Uterus (tissue), 4 donors: ENCODE data around the gene CCDC91. TPM values are rescaled to one million over a fixed set of nuclear protein-coding genes. Genes with fewer than 3 reads are reported as not detected.

ENCODE experiments used
- DNase-seq, 2 donors: peaks; one replicate each; pipeline ENCODE4 v3.0.0-alpha.2; 2019 to 2020
- H3K27ac ChIP-seq, 2 donors: fragments of 200-600 bp; sonication (generic); 1 replicate in 1 of 2; 2 replicates in 1 of 2; pipeline ENCODE4 v1.5.1; 2016 to 2018
- H3K27me3 ChIP-seq, 2 donors: fragments of 200-600 bp; sonication (generic); one replicate each; pipeline ENCODE4 v1.5.1; 2018 to 2019; ENCODE audit warnings: control low read depth in 1 of 2
- H3K36me3 ChIP-seq, 2 donors: fragments of 200-600 bp; sonication (generic); one replicate each; pipeline ENCODE4 v1.5.1; 2019; ENCODE audit warnings: control low read depth in 1 of 2
- H3K4me1 ChIP-seq, 2 donors: fragments of 200-600 bp; sonication (generic); one replicate each; pipeline ENCODE4 v1.5.1; 2018 to 2019; ENCODE audit warnings: control low read depth in 1 of 2
- H3K4me3 ChIP-seq, 2 donors: fragments of 200-600 bp; sonication (generic); 1 replicate in 1 of 2; 2 replicates in 1 of 2; pipeline ENCODE4 v1.5.1; 2018 to 2019; ENCODE audit warnings: mild to moderate bottlenecking in 1 of 2
- H3K9me3 ChIP-seq, 2 donors: fragments of 200-600 bp; sonication (generic); one replicate each; pipeline ENCODE4 v1.5.1; 2019; ENCODE audit warnings: control low read depth in 1 of 2
- POLR2A ChIP-seq, 2 donors: fragments of 450-650 bp; IDR thresholded peaks; one replicate each; pipeline ENCODE4 v1.6.1; 2016; ENCODE audit warnings: antibody characterized with exemption in 2 of 2, mild to moderate bottlenecking in 1 of 2, moderate library complexity in 1 of 2
- intact Hi-C: fragments of 100-400 bp; cut with DNase I; formaldehyde crosslinking; loops from one replicate; pipeline ENCODE4 v1.15.1; 2023; ENCODE audit warnings: low total_unique reads
- total RNA-seq, 4 donors: library from RNA; depleted of rRNA in 3 of 4; stranded (reverse); fragments of >200 nt in 3 of 4; gene quantifications; one replicate each; pipeline versions ENCODE4 v1.1.0 to v1.2.4, GENCODE V29; 2014 to 2023
- TF ChIP-seq, protein P1 (sequence below), 4 experiments: fragments of 200-600 bp in 2 of 4; fragments of 450-650 bp in 2 of 4; sonication (generic) in 2 of 4; IDR thresholded peaks; one replicate each; pipeline ENCODE4 v1.5.1; 2016 to 2019; ENCODE audit warnings: antibody characterized with exemption in 4 of 4, mild to moderate bottlenecking in 2 of 4, moderate library complexity in 1 of 4
- donor health status: DM: yes; HTN: yes; CAD: no.

CCDC91 gene
- total RNA-seq, 4 donors from 2014 or later, result 24.7 to 49.7 (median 41.0) TPM

DNA sequence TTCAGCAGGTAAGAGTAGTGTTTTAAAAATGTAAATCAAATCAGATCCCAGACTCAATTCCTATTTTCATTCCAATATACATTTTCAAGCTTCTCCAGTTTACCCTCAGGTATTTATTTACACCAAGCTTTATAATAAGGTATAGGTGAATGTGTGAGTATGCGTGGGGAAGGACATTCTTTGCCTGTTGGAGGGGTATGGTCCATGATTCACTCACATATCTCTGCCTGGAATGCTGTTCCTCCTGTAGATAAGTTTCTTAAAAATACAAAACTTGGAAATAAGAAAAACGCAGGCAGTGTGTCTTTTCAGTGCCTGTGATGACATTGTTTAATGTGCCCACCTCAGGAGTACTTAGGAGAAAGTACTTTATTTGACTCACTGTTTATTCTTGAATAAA lies 118.6 kb downstream of the CCDC91 start:
- intact Hi-C loops, result no loop called here
- H3K4me1 ChIP-seq, result no peaks in the 10 kb centered on the region
- TF ChIP-seq, protein P1, sequence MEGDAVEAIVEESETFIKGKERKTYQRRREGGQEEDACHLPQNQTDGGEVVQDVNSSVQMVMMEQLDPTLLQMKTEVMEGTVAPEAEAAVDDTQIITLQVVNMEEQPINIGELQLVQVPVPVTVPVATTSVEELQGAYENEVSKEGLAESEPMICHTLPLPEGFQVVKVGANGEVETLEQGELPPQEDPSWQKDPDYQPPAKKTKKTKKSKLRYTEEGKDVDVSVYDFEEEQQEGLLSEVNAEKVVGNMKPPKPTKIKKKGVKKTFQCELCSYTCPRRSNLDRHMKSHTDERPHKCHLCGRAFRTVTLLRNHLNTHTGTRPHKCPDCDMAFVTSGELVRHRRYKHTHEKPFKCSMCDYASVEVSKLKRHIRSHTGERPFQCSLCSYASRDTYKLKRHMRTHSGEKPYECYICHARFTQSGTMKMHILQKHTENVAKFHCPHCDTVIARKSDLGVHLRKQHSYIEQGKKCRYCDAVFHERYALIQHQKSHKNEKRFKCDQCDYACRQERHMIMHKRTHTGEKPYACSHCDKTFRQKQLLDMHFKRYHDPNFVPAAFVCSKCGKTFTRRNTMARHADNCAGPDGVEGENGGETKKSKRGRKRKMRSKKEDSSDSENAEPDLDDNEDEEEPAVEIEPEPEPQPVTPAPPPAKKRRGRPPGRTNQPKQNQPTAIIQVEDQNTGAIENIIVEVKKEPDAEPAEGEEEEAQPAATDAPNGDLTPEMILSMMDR (IDR thresholded peaks at IDR 0.05), result no peak
- no peak for TF ChIP-seq POLR2A (IDR thresholded peaks at IDR 0.05)

DNA sequence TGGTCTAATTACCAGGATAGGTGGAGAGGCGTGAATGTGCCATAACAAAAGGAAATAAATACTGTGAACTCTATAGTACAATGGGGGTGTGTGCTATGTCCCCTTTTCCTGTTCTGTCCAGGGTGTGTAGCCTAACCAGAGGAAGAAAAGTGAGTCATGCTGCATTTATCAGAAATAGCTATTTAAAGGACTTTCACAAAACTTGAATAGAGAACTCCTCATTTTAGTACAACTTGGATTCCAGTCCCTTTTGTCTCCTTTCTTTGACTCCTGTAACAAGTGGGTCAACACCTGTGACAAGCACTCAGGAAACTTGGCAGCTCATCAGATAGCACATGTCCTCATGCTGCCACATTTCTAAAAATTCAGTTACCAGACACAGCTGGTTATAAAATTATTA lies 123.4 kb downstream of the CCDC91 start:
- Histone ChIP-seq H3K36me3 (no peaks in the 10 kb centered on the region), H3K9me3 (peaks cover 0 to 9% of the 10 kb centered on the region in 2 donors), H3K4me1 (no peaks in the 10 kb centered on the region), H3K27me3 (no peaks in the 10 kb centered on the region), H3K27ac (no peak overlapping the region), H3K4me3 (no peak overlapping the region)
- DNase-seq, result no peak
- intact Hi-C loops, result no loop called here
- TF ChIP-seq, protein P1 (IDR thresholded peaks at IDR 0.05), result no peak
- no peak for TF ChIP-seq POLR2A (IDR thresholded peaks at IDR 0.05)

More for the DNA sequence above, 118.6 kb downstream of the CCDC91 start:
- no peak overlapping the region for H3K4me3 ChIP-seq
- no peak overlapping the region for H3K27ac ChIP-seq
- no peaks in the 10 kb centered on the region for H3K36me3 ChIP-seq
- no peaks in the 10 kb centered on the region for H3K27me3 ChIP-seq
- no peaks in the 10 kb centered on the region for H3K9me3 ChIP-seq
- DNase-seq, result no peak

DNA sequence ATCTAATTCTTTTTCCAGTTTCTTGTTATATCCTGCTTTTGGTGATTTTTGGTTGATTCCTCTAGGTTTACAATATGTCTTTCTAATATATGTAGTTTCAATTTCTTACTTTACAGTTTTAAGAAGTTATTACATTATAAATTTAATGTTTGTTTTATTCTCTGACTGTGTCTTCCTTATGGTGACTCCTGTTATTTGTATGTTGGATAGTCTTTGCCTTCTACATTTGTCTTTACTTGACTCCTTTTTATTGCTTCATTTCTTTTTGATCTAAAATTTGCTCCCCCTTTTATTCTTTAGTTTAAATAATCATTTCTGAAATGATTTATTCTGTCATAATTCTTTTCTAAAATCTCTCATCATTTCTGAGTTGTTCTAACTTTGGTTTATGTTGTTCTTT lies 125.8 kb downstream of the CCDC91 start:
- DNase-seq, result no peak
- TF ChIP-seq POLR2A (IDR thresholded peaks at IDR 0.05), result no peak
- TF ChIP-seq, protein P1 (IDR thresholded peaks at IDR 0.05), result no peak
- Histone ChIP-seq H3K4me1 (no peaks in the 10 kb centered on the region), H3K36me3 (no peaks in the 10 kb centered on the region), H3K27me3 (no peaks in the 10 kb centered on the region), H3K4me3 (no peak overlapping the region), H3K27ac (no peak overlapping the region), H3K9me3 (peaks cover 0 to 9% of the 10 kb centered on the region in 2 donors)
- intact Hi-C loops, result no loop called here

DNA sequence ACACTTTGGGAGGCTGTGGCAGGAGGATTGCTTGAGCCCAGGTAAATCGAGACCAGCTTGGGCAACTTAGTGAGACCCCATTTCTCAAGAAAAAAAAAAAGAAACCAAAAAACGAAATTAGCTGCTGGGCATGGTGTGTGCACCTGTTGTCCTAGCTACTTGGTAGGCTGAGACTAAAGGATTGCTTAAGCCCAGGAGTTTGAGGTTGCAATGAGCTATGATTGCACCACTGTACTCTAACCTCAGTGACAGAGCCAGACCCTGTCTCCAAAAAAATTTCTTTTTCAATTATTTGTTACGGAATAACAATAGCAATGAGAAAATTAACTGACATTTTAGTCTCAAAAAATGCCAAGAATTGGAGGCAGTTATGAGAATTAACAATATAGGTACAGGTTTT lies 128.0 kb downstream of the CCDC91 start:
- DNase-seq, result no peak
- TF ChIP-seq, protein P1 (IDR thresholded peaks at IDR 0.05), result no peak
- TF ChIP-seq POLR2A (IDR thresholded peaks at IDR 0.05), result no peak
- peaks cover 0 to 9% of the 10 kb centered on the region in 2 donors for H3K9me3 ChIP-seq
- H3K36me3 ChIP-seq, result no peaks in the 10 kb centered on the region
- intact Hi-C loops, result no loop called here
- H3K4me3 ChIP-seq, result no peak overlapping the region
- no peak overlapping the region for H3K27ac ChIP-seq
- no peaks in the 10 kb centered on the region for H3K4me1 ChIP-seq
- H3K27me3 ChIP-seq, result no peaks in the 10 kb centered on the region

DNA sequence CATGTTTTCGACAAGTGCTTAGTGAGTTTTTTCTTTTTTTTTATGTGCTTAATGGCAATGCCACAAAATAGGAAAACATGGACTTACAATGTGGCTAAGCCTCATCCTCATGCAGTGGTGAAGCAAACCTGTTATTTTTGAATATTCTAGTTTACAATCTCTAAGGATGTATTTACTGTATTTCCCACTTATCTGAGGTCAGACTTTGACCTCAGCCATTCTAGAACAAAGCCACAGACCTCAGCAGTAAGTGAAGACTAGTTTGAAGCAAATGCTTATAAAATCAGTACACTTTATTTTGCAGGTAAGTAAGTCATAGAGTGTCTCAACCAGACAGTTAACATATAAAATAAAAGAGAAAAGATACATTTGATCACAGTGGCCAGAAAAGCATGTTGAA lies 130.1 kb downstream of the CCDC91 start:
- no peak overlapping the region for H3K4me3 ChIP-seq
- no peak overlapping the region for H3K27ac ChIP-seq
- no peak for TF ChIP-seq POLR2A (IDR thresholded peaks at IDR 0.05)
- TF ChIP-seq, protein P1 (IDR thresholded peaks at IDR 0.05), result no peak
- peaks cover 0 to 5% of the 10 kb centered on the region in 2 donors for H3K9me3 ChIP-seq
- H3K36me3 ChIP-seq, result no peaks in the 10 kb centered on the region
- no peak for DNase-seq
- H3K4me1 ChIP-seq, result no peaks in the 10 kb centered on the region
- H3K27me3 ChIP-seq, result no peaks in the 10 kb centered on the region
- intact Hi-C loops, result no loop called here
